Measurements from ENCODE around the gene CMTM6.
"Not testable (repeated sequence)": the region's sequence is repeated elsewhere in the genome, so short reads cannot be mapped to it uniquely, and the experiment has no call there.

CMTM6 gene

GRCh38 chr3:32463415-32463814 is 39.2 kb downstream of the CMTM6 start:
- DNase-seq = not testable (repeated sequence)

- not testable (repeated sequence) for DNase-seq
Observed at GRCh38 chr3:32462191-32462986, 40.3 kb downstream of the CMTM6 start.

- not testable (repeated sequence) for DNase-seq
Observed at GRCh38 chr3:32460817-32461496, 41.7 kb downstream of the CMTM6 start.

- no peak for DNase-seq
Observed at GRCh38 chr3:32460031-32460749, 42.5 kb downstream of the CMTM6 start.

- no peak for DNase-seq
Observed at GRCh38 chr3:32459450-32459849, 43.2 kb downstream of the CMTM6 start.

- DNase-seq = no peak
Observed at GRCh38 chr3:32457971-32458471, 44.6 kb downstream of the CMTM6 start.

GRCh38 chr3:32456429-32457130 is 46.1 kb downstream of the CMTM6 start:
- DNase-seq = no peak

GRCh38 chr3:32455609-32456428 is 46.8 kb downstream of the CMTM6 start:
- DNase-seq = no peak

GRCh38 chr3:32454731-32455608 is 47.7 kb downstream of the CMTM6 start:
- no peak for DNase-seq

GRCh38 chr3:32454111-32454510 is 48.5 kb downstream of the CMTM6 start:
- DNase-seq = no peak

- DNase-seq = no peak
Observed at GRCh38 chr3:32453346-32453745, 49.3 kb downstream of the CMTM6 start.

GRCh38 chr3:32452009-32452408 is 50.6 kb downstream of the CMTM6 start:
- no peak for DNase-seq

GRCh38 chr3:32450992-32451659 is 51.5 kb downstream of the CMTM6 start:
- no peak for DNase-seq

- no peak for DNase-seq
Observed at GRCh38 chr3:32450426-32450825, 52.2 kb downstream of the CMTM6 start.

GRCh38 chr3:32449691-32450090 is 53.0 kb downstream of the CMTM6 start:
- DNase-seq = no peak

GRCh38 chr3:32448686-32449474 is 53.8 kb downstream of the CMTM6 start:
- no peak for DNase-seq

- no peak for DNase-seq
Observed at GRCh38 chr3:32447865-32448400, 54.7 kb downstream of the CMTM6 start.

- DNase-seq = no peak
Observed at GRCh38 chr3:32443478-32443877, 59.2 kb downstream of the CMTM6 start.

GRCh38 chr3:32442766-32443165 is 59.9 kb downstream of the CMTM6 start:
- no peak for DNase-seq
